HG02870 (cell line): ENCODE measurements around the gene KCNJ16.

Source experiments
- ATAC-seq: cut with Tn5 transposase; IDR thresholded peaks from one replicate; pipeline ENCODE4 v1.9.1; 2021; ENCODE audit warnings: mild to moderate bottlenecking, moderate library complexity; ENCODE audit not compliant: unreplicated experiment

The KCNJ16 gene

DNA sequence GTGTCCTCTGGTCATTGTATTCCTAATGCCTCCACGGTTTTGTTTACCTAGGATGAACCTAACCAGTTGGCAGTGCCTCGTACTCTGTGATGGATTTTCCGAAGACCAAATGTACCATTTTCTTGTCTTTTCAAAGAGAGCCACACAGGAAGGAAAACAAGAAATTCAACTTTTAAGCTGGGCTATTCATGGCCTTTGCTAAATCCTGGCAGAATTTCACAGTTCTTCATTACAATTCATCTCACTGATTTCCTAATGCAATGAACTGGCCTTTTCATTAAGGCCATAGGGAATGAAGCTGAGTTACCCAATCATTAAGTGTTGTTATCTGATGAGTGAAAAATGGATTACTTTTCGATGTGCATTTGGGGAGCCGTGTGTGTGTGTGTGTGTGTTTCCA, 7.9 kb upstream of the KCNJ16 start:
- no peak for ATAC-seq

DNA sequence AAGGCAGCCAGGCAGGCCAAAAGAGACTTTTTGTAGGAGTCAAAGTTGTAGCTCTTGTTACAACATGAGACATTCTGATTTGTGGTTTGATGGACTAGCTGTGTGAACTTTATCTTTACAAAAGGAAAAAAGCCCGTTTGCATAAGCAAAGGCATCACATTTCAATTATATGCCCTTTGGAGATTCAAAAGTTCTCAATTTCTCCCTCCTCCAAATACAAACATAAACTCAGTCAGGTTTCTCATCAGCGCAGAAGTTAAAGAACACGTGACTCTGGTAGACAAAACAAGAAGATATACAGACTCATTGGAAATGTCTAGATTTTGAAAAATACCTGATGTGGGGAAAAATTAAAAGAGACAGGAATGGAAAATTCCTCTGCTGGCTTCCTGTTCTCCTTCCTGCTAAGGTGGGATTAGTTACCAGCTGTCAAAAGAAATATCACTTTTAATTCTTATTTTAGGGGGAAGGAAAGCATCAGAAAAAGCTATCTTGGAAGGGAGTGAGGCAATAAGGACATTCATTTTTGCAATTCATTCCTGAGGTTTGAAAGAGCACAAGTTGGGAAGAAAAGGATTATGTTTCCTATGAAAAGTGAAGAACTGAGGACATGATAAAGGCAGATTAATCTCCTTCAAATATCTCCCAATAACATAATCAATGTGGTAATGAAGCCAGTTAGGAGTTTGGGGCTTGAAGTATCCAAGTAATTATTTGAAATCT, 4.6 kb upstream of the KCNJ16 start:
- ATAC-seq, result no peak

DNA sequence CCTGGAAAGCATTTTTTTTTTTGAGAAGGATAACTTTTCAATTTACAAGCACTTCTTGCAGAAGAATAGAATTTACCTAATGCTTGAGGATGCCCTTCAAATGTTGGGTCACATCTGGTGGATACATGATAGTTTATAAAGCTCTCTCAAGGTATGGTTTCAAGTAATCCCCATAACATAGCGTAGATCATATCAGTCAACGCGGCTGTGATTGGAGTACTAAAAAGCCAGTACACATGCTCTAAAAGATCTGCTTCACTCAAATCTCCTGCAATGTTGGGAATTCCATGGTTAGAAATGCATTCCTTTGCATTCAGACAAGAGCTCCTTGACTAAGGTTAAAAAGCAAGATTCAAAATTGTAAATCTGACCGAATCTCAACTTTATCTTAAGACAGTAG, 3.9 kb upstream of the KCNJ16 start:
- ATAC-seq, result no peak

DNA sequence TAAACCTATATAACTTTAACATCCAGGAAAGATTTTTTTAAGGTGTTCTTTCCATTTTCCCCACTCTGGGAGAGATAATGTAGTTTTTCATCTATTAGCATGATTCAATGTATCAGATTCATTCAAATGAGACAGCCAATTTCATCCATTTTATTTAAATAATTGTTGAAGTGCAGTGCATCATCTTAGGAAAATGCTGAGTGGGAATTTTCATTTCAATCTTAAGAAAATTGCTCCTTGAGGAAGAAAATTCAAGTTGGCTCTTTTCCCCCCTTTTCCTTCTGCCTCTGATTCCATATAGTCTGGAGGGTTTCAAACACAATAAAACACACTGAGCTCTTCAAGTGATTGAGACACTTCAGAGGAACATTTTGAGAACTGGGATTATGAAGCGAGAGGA, 3.4 kb upstream of the KCNJ16 start:
- no peak for ATAC-seq

DNA sequence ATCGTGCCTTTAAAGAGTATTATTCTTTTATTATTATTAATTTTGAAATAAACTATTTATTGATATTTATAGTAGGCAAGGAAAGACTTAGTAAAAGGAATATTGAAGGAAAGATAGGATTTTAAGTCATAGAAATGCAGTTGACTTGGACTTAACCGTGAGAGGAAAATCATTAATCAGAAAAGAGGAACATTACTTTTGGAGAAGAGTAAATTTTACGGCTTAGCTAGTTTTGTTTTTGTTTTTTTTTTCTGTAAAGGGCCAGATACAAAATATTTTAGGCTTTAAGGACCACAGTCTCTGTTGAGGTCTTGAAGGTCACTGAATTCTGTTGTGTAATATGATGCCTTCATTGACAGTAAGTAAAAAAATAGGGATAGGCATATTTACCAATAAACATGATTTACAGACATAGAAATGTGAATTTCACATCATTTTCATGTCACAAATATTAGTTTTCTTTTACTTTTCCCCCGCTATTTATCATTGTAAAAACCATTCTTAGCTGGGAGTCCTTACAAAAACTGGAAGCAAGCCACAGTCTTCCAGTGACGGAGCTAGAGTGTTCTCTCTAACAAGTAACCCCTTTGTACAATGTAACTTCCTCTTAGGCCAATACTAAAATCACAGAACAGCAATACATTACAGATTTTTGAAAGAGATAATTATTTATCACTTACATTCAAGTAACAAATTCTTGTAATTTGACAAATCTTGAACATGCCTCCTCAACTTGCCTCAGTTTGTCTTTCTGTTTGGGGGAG, 2.3 kb upstream of the KCNJ16 start:
- ATAC-seq, result no peak

DNA sequence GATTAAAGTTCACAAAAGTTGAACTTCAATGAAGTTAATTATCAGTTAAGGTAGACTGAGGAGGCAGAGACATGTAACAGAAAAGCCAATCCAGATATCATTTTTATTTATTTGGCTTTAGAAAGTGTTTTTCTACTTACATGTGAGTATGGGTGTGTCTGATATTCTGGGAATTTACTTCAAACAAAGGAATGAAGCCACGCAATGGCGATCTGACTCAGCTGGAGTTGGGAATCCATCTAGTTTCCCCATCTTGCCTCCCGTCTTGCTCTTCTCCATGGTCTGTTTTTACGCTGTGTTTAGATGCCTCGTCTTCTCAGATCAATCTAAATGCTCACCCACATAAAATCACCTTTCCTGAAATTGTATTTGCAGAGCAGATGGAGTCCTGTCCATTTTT, 1.7 kb upstream of the KCNJ16 start:
- ATAC-seq, result no peak

DNA sequence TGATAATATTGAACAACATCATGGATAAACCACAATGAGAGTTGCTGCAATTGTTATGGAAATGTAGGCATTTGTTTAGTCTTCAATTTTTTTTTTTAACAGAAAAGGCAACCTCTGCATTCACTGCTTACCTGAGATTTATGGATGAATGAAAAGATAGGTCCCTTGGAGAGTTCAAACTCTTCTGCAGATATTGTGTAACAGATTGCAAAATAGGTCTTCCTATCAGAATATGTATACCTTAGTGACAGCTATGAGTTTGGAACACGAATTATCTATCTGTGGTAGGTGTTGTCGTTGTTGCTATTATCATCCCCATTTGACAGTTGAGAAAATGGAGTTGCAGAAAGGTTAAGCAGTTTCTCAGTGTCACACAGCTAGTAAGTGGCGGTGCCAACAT, 1.2 kb upstream of the KCNJ16 start:
- ATAC-seq, result no peak

DNA sequence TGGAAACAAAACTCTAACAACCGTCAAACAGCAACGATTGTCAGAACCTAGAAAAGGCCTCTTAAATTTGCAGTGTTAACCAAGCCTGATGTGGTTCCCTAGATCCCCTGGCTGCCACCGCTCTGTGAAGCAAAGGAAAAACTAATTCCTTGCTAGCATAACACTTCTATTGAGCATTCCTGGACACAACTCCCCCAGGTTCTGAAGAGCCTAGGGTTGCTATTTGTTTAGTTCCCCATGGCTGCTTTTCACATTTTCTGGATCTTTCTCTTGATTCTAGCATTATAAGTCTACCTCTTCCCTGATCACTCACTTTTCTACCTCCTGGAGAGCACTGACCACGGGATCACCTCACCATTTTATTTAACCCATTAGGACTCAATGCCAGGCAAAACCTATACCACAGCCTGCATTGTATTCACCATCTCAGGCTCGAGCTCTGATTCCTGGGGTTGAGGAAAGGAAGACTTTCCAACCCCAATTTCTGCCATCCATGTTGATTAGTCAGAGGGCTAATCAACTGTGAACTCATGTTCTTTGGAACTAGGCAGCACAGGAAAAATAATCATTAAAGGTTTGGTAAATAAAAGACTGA, 692 bp upstream of the KCNJ16 start:
- no peak for ATAC-seq

DNA sequence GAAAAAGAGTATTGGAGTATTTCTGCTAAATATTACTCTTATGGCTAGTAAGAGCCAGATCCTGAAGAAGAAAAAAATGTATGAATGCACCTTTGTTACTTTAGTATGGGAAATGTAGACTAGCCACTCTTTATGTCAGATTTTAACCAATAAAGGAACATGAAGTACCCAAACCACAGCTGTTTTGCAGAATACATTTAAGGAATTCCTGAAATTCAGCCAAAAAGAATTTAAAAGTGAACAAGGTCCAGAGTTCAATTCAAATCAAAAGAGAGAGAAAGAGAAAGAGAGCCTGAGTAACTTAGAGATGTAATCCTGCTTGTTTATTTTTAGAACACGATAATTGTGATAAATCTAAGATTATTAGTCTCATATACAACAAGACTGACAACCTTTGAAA, 1.2 kb downstream of the KCNJ16 start:
- no peak for ATAC-seq

DNA sequence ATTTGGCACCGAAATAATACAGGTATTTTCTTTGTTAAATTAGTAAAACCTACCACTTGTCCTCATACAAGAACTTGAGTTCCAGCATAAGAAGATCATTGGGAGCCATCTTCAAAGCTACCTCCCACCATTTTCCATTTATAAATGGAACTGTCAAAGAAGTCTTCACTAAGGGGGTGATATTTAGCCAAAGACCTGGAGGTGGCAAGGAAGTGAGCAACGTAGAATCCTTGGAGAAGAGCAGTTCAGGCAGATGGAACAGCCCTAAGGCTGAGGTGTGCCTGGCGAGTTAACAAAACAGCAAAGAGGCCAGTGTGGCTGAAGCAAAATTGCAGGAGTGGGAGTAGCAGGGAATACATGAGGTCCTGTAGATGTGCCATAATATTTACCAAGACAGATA, 1.8 kb downstream of the KCNJ16 start:
- ATAC-seq, result no peak

DNA sequence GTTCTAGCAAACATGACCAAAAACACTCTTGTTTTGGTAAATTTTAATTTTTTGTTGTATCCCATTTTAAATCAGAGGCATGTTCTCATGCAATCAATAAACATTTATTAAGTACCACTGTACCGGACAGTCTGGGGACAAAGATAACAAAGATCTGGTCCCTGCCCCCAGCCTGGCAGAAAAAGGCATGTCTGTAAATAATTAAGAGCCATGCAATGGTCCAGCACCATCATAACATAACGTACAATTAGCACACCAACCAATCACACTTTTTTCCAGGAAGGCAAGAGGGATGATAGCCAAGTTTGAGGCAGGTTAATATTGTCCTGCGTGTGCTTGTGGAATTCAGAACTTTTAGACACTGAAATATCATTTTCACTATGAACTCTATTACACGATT, 3.5 kb downstream of the KCNJ16 start:
- no peak for ATAC-seq

DNA sequence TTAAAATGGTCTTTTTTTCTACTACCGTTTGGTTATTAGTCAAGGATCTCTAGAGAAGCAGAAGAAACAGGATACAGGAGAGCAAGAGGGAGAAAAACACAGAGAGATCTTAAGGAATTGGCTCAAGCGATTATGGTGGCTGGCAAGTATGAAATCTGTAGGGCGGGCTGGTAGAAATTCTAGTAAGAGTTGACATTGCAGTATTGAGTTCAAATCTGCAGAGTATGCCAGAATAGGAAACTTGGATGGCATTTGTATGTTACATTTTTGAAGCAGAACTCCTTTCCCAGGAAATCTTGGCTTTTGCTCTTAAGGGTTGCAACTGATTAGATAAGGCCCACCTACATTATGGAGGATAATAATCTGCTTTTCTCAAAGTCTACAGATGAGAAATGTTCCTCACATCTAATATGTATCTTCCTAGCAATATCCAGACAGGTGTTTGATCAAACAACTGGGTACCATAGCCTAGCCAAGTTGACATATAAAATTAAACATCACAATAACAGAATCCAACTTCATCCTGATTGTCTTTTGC, 4.0 kb downstream of the KCNJ16 start:
- no peak for ATAC-seq

DNA sequence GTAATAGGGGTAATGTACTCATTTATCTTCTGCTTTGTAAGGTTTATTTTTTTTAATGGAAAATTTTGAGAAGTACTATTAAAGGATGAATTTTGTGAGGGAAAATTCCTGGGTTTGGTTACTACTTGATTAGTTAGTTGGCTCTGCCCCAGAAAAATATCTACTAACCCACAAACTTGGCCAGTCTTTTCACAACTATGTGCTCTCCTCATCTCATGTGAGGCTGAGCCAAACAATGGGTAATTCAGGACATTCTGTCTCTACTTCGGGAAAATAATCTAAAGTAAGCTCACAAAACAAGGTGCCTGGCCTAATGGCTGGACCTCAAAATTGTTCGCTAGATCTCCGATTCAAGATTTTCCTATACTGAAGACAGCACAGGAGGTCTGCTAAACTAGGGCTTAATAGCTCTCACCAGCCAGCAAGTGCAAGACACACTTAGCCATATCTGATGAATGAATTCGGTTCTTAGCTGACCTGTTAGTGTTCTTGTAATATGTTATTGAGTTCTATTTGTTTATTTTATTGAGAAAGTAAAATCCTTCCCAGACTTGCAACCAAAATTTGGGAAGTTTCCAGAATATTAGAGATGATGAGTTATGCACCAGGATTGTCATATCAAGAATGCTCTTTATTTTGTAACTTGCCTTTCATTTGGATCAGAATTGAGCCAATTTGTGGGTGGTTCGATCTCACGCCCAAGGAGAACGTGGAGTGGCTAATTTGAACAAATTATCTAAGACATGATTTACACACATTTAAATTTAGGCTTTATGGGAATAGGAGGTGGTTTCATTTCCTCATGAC, 5.7 kb downstream of the KCNJ16 start:
- no peak for ATAC-seq

DNA sequence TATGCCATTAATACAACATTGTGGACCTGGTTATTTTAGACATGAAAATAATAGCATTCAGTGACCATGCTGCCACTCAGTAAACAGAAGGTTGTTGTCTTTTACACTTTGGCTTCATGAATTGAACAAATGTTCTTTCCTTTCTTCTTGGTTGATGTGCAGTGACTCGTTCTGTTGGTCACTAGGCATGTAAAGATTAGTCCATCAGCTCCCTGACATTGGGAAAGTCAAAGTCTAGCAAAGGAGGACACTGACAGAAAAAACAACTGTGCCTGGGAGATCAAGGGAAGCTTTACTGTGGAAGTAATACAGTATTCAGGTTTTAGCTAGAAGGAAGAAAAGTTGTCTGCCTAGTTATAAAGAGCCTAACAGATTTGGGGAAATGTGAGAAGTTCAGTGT, 6.9 kb downstream of the KCNJ16 start:
- ATAC-seq, result no peak

DNA sequence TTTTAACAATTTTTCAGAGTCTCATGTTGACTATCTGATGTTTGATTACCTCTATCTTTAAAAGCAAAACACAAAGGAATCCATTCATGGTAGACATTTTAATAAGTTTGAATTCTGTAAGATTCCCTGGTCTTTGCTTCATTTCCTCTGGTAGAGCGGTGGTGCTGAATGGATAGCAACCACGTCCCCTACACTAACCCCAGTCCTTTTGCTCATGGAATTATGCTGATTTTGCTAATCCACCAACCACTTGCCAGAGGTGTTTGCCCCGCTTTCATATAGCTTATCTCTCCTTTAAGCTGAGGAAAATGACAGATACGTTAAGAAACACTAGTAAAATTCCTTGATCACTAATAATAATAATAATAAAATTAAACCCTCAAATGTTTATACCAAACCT, 9.5 kb downstream of the KCNJ16 start:
- ATAC-seq, result no peak

DNA sequence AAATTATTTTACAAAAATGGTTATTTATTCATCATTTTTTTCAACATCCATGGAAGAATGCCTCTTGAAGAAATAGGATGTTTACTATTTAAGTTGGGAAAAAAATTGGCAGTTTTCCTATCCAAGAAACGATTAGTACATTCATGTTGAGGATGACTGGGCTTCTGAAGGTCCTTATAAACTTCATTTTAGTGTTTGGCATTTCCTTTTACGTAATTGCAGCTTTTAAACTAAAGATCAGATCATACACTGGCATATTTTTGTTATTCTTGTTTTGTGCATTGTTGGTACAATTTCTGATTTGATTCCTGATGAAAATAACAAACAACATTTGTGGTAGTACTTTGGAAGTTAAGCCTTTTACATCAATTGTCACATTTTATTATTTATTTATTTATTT, 11.5 kb downstream of the KCNJ16 start:
- ATAC-seq, result no peak

DNA sequence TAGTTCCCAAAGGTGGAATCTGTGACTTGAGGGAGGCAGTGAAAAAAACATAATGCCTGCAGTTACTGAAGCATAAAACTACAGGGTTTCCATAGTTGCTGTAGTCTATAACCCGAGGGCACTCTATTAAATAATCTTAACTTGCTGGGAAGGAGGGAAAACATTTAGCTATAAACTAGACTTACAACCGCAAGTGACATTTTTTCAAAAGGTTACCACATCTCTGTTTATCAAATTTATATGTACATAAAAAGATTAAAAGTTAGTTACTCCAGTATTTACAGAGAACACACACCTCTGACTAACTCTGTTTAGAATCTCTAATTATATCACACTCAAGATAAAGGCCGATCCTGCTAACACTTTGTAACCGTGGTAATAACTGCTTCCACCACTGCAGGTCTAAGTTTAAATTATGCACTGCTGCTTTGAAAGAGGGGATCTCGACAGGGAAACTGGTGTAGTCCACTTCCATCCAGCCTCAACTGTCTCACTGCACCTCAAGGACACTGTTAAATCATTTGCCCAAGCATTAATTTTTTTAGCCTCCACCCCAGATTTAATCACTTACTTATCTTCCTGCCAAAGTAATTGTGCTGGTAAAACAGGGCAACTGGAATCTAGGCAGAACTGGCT, 14.6 kb downstream of the KCNJ16 start:
- ATAC-seq, result no peak

DNA sequence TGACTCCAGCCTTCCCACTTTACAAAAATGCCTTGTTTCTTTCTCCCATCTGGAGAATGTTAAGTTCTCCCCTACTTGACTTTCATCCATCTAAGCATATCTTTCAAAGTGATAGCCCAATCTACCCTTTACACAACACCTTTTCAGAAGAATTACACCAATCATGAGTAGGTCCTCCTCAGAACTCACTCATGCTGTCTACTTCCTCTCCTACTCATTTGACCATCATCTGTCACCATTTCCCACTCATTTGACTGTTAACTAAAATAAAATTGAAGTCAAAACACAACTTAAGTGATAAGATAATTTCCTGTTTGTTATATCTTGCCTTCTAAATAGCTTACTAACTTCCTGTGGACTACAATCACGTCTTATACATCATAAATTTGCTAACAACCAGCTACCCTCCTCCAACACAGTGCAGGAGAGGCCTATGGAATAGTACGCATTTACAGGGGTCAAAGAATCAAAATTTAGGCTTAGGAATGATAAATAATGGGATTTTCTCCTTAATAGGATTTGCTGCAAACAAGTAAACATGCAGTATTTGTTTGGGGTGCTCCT, 16.1 kb downstream of the KCNJ16 start:
- ATAC-seq, result no peak

DNA sequence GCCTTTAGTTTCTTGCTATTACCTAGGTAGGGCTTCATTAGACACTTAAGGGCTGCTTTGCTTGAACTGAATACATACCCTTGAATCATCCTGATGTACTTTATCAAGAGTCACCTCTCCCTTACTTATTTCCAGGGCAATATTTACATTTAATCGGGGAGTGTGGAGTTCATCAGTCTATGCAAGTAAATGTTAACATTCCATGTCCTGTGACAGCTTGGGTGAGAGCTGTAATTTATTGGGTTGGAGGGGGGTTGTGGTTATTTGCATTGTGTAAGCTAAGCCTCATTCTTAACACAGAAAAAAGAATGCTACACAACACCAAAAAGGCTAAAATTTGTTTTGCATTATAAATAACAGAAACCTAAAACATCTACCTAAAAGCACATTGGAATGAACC, 16.7 kb downstream of the KCNJ16 start:
- ATAC-seq, result no peak

DNA sequence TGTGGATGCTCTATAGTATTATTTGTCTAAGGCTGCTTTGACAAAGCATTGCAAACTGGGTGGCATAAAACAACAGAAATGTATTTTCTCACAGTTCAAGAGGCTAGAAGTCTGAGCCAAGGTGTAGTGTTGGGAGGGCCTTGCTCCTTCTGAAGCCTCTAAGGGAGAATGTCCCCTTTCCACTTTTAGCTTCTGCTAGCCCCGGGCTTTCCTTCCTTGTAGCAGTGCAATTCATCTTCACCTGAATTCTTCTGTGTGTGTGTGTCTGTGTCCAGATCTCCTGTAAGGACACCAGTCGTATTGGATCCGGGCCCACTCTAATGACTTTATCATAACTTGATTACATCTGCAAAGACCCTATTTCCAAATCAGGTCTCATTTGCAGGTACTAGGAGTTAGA, 18.1 kb downstream of the KCNJ16 start:
- ATAC-seq, result no peak
